SK-N-SH treated with all-trans-retinoic acid at 6 μM for 48 hours (cell line): Measurements from ENCODE around the gene TOR3A.

Source experiments
- ATAC-seq: fragments of 200-7000 bp; cut with Tn5 transposase; 3 replicates; pipeline ENCODE4 v1.9.1; 2020; ENCODE audit warnings: mild to moderate bottlenecking, moderate library complexity
- CREB5 ChIP-seq: fragments of 250-450 bp; sonication (Bioruptor Pico); IDR thresholded peaks from 2 replicates; pipeline ENCODE4 v1.5.1; 2020; ENCODE audit warnings: low read depth, mild to moderate bottlenecking, moderate library complexity
- CSDC2 ChIP-seq: fragments of 250-450 bp; sonication (Bioruptor Pico); IDR thresholded peaks from 2 replicates; pipeline ENCODE4 v1.5.0; 2020; ENCODE audit warnings: mild to moderate bottlenecking, moderate library complexity
- PATZ1 ChIP-seq: fragments of 250-450 bp; sonication (Bioruptor Pico); IDR thresholded peaks from 2 replicates; pipeline ENCODE4 v1.8.0; 2020; ENCODE audit warnings: mild to moderate bottlenecking, moderate library complexity, borderline replicate concordance
- SNAI2 ChIP-seq: fragments of 250-450 bp; sonication (Bioruptor Pico); IDR thresholded peaks from 2 replicates; pipeline ENCODE4 v1.5.0; 2020; ENCODE audit warnings: mild to moderate bottlenecking, moderate library complexity
- TCF4 ChIP-seq: fragments of 250-450 bp; sonication (Bioruptor Pico); IDR thresholded peaks from 2 replicates; pipeline ENCODE4 v1.8.0; 2021; ENCODE audit warnings: mild to moderate bottlenecking, moderate library complexity, borderline replicate concordance
- TSHZ2 ChIP-seq: fragments of 250-450 bp; sonication (Bioruptor Pico); IDR thresholded peaks from 2 replicates; pipeline ENCODE4 v1.5.0; 2020; ENCODE audit warnings: mild to moderate bottlenecking, moderate library complexity
- ZNF565 ChIP-seq: fragments of 450-650 bp; formaldehyde crosslinking; conservative IDR thresholded peaks from 2 replicates; pipeline ENCODE4 v1.5.0; 2020; ENCODE audit warnings: low read depth, mild to moderate bottlenecking, moderate library complexity
- ZNF70 ChIP-seq: fragments of 450-650 bp; formaldehyde crosslinking; IDR thresholded peaks from 2 replicates; pipeline ENCODE4 v1.5.0; 2020; ENCODE audit warnings: mild to moderate bottlenecking, moderate library complexity
- ZNF8 ChIP-seq: fragments of 450-650 bp; formaldehyde crosslinking; IDR thresholded peaks from 2 replicates; pipeline ENCODE4 v1.5.0; 2020; ENCODE audit warnings: mild to moderate bottlenecking, moderate library complexity

The TOR3A gene

GRCh38 chr1:179144626-179145025 is 62.8 kb downstream of the TOR3A start (continued):
- TF ChIP-seq CREB5 (no peak), ZNF565 (no peak)

GRCh38 chr1:179145521-179145920 is 63.7 kb downstream of the TOR3A start:
- no peak for ATAC-seq
- TF ChIP-seq TSHZ2 (CRISPR knock-in tag) (no peak), TCF4 (no peak), ZNF8 (CRISPR knock-in tag) (no peak), SNAI2 (CRISPR knock-in tag) (no peak), CSDC2 (CRISPR knock-in tag) (no peak), PATZ1 (no peak), ZNF70 (no peak)
- TF ChIP-seq, all 23 proteins: peak for 0
